H9 (cell line): ENCODE measurements around the gene SH2D2A. TPM values are rescaled to one million over a fixed set of nuclear protein-coding genes. Genes with fewer than 3 reads are reported as not detected.

Source experiments
- DNase-seq: peaks from one replicate; pipeline ENCODE4 v3.0.0-alpha.2; 2017
- H2AFZ ChIP-seq: one replicate; pipeline ENCODE4 v1.6.1; 2013; ENCODE audit warnings: mild to moderate bottlenecking, low read length, control low read depth, moderate library complexity
- H2AK5ac ChIP-seq: 2 replicates; pipeline ENCODE4 v1.6.1; 2013; ENCODE audit warnings: low read length, control low read depth, mixed read lengths; ENCODE audit not compliant: insufficient read length
- H2BK120ac ChIP-seq: one replicate; pipeline ENCODE4 v1.6.1; 2013; ENCODE audit warnings: low read depth, mild to moderate bottlenecking, low read length, control low read depth, inconsistent platforms; ENCODE audit not compliant: poor library complexity, severe bottlenecking
- H2BK12ac ChIP-seq: 2 replicates; pipeline ENCODE4 v1.6.1; 2013; ENCODE audit warnings: low read length, control low read depth, mixed read lengths, low read depth; ENCODE audit not compliant: insufficient read length
- H2BK15ac ChIP-seq: 2 replicates; pipeline ENCODE4 v1.6.1; 2013; ENCODE audit warnings: low read depth, low read length, control low read depth
- H2BK20ac ChIP-seq: one replicate; pipeline ENCODE4 v1.6.1; 2013; ENCODE audit warnings: low read depth, mild to moderate bottlenecking, low read length, control low read depth, inconsistent platforms; ENCODE audit not compliant: poor library complexity, severe bottlenecking
- H2BK5ac ChIP-seq: 2 replicates; pipeline ENCODE4 v1.6.1; 2013; ENCODE audit warnings: low read length, control low read depth, mixed read lengths; ENCODE audit not compliant: insufficient read length
- H3K14ac ChIP-seq: 2 replicates; pipeline ENCODE4 v1.6.1; 2013; ENCODE audit warnings: low read length, control low read depth; ENCODE audit not compliant: insufficient read depth
- H3K18ac ChIP-seq: 2 replicates; pipeline ENCODE4 v1.6.1; 2013; ENCODE audit warnings: low read depth, mild to moderate bottlenecking, mixed read lengths, low read length, control low read depth; ENCODE audit not compliant: insufficient read length
- H3K23ac ChIP-seq: 2 replicates; pipeline ENCODE4 v1.6.1; 2013; ENCODE audit warnings: low read length, control low read depth, mixed read lengths, low read depth; ENCODE audit not compliant: insufficient read length
- H3K23me2 ChIP-seq: 2 replicates; pipeline ENCODE4 v1.6.1; 2013; ENCODE audit warnings: low read depth, mild to moderate bottlenecking, mixed read lengths, low read length, control low read depth; ENCODE audit not compliant: insufficient read length, poor library complexity, severe bottlenecking
- H3K27ac ChIP-seq: 2 replicates; pipeline ENCODE4 v1.5.1; 2013; ENCODE audit warnings: low read length, control low read depth, mixed read lengths, low read depth; ENCODE audit not compliant: insufficient read length
- H3K27me3 ChIP-seq: 2 replicates; pipeline ENCODE4 v1.6.1; 2013; ENCODE audit warnings: low read length, control low read depth, inconsistent platforms; ENCODE audit not compliant: insufficient read depth
- H3K4ac ChIP-seq: 2 replicates; pipeline ENCODE4 v1.6.1; 2013; ENCODE audit warnings: low read depth, mild to moderate bottlenecking, control low read depth, inconsistent platforms, low read length, moderate library complexity
- H3K4me1 ChIP-seq: 2 replicates; pipeline ENCODE4 v1.6.1; 2013; ENCODE audit warnings: low read length, control low read depth, inconsistent platforms; ENCODE audit not compliant: insufficient read depth
- H3K4me2 ChIP-seq: 2 replicates; pipeline ENCODE4 v1.6.1; 2013; ENCODE audit warnings: low read length, control low read depth, mixed read lengths; ENCODE audit not compliant: insufficient read length, insufficient read depth
- H3K56ac ChIP-seq: 2 replicates; pipeline ENCODE4 v1.6.1; 2013; ENCODE audit warnings: low read depth, mild to moderate bottlenecking, mixed read lengths, low read length, control low read depth; ENCODE audit not compliant: insufficient read length
- H3K79me1 ChIP-seq: 2 replicates; pipeline ENCODE4 v1.6.1; 2013; ENCODE audit warnings: low read depth, mild to moderate bottlenecking, moderate library complexity, low read length, control low read depth, inconsistent platforms; ENCODE audit not compliant: insufficient read depth, poor library complexity, severe bottlenecking
- H3K79me2 ChIP-seq: 2 replicates; pipeline ENCODE4 v1.6.1; 2013; ENCODE audit warnings: low read length, control low read depth, inconsistent platforms; ENCODE audit not compliant: insufficient read depth
- H3K9ac ChIP-seq: 2 replicates; pipeline ENCODE4 v1.6.1; 2013; ENCODE audit warnings: low read length, control low read depth, mixed read lengths; ENCODE audit not compliant: insufficient read length; ENCODE audit errors: extremely low read depth
- H3K9me3 ChIP-seq: one replicate; pipeline ENCODE4 v1.6.1; 2013; ENCODE audit warnings: low read depth, low read length, inconsistent platforms; ENCODE audit not compliant: control insufficient read depth
- H3T11ph ChIP-seq: one replicate; pipeline ENCODE4 v1.6.1; 2013; ENCODE audit warnings: mild to moderate bottlenecking, low read length, control low read depth, inconsistent platforms
- H4K20me1 ChIP-seq: one replicate; pipeline ENCODE4 v1.6.1; 2013; ENCODE audit not compliant: control insufficient read depth, insufficient read length, insufficient read depth
- H4K5ac ChIP-seq: 2 replicates; pipeline ENCODE4 v1.6.1; 2013; ENCODE audit warnings: low read depth, mild to moderate bottlenecking, mixed read lengths, low read length, control low read depth; ENCODE audit not compliant: insufficient read length
- H4K8ac ChIP-seq: replicated peaks from 2 replicates; pipeline ENCODE4 v1.6.1; 2013; ENCODE audit warnings: low read length, control low read depth, mixed read lengths, low read depth; ENCODE audit not compliant: insufficient read length
- H4K91ac ChIP-seq: 2 replicates; pipeline ENCODE4 v1.6.1; 2013; ENCODE audit warnings: low read depth, mild to moderate bottlenecking, moderate library complexity, mixed read lengths, low read length, control low read depth; ENCODE audit not compliant: insufficient read length
- H3K27ac Mint-ChIP-seq, 3 experiments: 2 replicates in 2 of 3; 3 replicates in 1 of 3; pipeline ENCODE4 v1.8.0; 2020 to 2021; ENCODE audit warnings: mixed read lengths in 3 of 3, mild to moderate bottlenecking in 1 of 3, moderate library complexity in 1 of 3
- H3K27me3 Mint-ChIP-seq: 2 replicates; pipeline ENCODE4 v1.8.0; 2021; ENCODE audit warnings: low read depth, mild to moderate bottlenecking, moderate library complexity, mixed read lengths
- H3K36me3 Mint-ChIP-seq, 3 experiments: 2 replicates in 2 of 3; 3 replicates in 1 of 3; pipeline ENCODE4 v1.8.0; 2020 to 2021; ENCODE audit warnings: low read depth in 3 of 3, mixed read lengths in 3 of 3; ENCODE audit not compliant: insufficient read depth in 1 of 3
- H3K4me1 Mint-ChIP-seq, 2 experiments: 2 replicates each; pipeline ENCODE4 v1.8.0; 2020; ENCODE audit warnings: mixed read lengths in 2 of 2
- H3K4me3 Mint-ChIP-seq, 2 experiments: 2 replicates in 1 of 2; 3 replicates in 1 of 2; pipeline ENCODE4 v1.8.0; 2020 to 2021; ENCODE audit warnings: mild to moderate bottlenecking in 2 of 2, mixed read lengths in 2 of 2, moderate library complexity in 1 of 2
- H3K9me3 Mint-ChIP-seq, 2 experiments: 2 replicates in 1 of 2; 3 replicates in 1 of 2; pipeline ENCODE4 v1.8.0; 2020; ENCODE audit warnings: mild to moderate bottlenecking in 2 of 2, mixed read lengths in 2 of 2, moderate library complexity in 1 of 2
- WGBS: extraction: QIAGEN DNeasy Blood & Tissue Kit; methylation state at CpG from one replicate; pipeline ENCODE4 v1.1.7; 2013; ENCODE audit warnings: missing lambda C conversion rate, low lambda C conversion rate, mixed read lengths; ENCODE audit not compliant: insufficient read length; ENCODE audit errors: extremely low coverage; 5-methylcytosine and 5-hydroxymethylcytosine counted together
- total RNA-seq: library from RNA; stranded (reverse); gene quantifications from 2 replicates; pipeline ENCODE4 v1.2.1, GENCODE V29; 2021
- TF ChIP-seq, protein P1 (sequence below): fragments of 200-600 bp; sonication (generic); conservative IDR thresholded peaks from 3 replicates; pipeline ENCODE4 v1.8.0; 2021; ENCODE audit warnings: antibody characterized with exemption, mild to moderate bottlenecking

Gene SH2D2A
- total RNA-seq, 1 experiment from 2014 or later: 2.0 TPM

DNA sequence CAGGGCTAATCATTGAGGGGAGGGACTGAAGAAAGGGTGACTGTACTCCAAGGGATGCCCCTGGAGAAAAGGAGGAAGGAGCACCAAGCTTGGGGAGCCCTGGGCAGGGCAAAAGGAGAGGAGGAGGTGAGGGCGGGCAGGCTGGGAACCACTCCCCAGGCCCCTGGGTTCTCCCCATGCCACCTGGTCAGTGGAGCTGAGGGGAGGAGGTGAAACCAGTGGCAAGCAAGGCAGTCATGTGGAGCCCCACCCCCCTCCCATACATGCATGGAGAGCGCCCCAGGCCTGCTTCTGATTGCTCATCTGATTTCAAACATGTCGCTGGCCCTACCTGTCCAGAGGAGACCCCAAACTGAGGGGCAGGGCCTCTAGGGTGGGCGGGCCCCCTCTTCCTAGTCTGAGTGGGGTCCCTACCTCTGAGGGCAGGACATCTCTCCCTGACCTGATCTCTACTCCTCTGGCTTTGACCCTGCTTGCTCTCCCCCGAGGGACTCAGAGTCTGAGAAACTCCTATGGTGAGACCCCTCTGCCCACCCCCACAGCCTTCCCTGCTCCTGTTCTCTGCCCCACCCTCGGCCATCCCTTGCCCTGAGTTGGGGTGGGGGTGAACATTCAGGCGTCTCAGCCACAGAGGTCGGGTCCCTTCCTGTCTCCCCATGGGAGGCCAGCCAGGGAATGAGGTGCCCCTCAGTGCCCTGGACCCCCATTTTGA is 23.7 kb upstream of the SH2D2A start:
- no peak overlapping the region for H3K27ac Mint-ChIP-seq
- no peak overlapping the region for H3K9ac ChIP-seq
- no peak overlapping the region for H3K4ac ChIP-seq
- H2BK120ac ChIP-seq: no peak overlapping the region
- no peak overlapping the region for H3K4me2 ChIP-seq
- no peak overlapping the region for H3K27ac ChIP-seq
- H3K18ac ChIP-seq: no peak overlapping the region
- no peaks in the 10 kb centered on the region for H3K79me2 ChIP-seq
- H3K79me1 ChIP-seq: no peaks in the 10 kb centered on the region
- no peaks in the 10 kb centered on the region for H4K20me1 ChIP-seq
- H2AFZ ChIP-seq: no peak overlapping the region
- TF ChIP-seq, protein P1, sequence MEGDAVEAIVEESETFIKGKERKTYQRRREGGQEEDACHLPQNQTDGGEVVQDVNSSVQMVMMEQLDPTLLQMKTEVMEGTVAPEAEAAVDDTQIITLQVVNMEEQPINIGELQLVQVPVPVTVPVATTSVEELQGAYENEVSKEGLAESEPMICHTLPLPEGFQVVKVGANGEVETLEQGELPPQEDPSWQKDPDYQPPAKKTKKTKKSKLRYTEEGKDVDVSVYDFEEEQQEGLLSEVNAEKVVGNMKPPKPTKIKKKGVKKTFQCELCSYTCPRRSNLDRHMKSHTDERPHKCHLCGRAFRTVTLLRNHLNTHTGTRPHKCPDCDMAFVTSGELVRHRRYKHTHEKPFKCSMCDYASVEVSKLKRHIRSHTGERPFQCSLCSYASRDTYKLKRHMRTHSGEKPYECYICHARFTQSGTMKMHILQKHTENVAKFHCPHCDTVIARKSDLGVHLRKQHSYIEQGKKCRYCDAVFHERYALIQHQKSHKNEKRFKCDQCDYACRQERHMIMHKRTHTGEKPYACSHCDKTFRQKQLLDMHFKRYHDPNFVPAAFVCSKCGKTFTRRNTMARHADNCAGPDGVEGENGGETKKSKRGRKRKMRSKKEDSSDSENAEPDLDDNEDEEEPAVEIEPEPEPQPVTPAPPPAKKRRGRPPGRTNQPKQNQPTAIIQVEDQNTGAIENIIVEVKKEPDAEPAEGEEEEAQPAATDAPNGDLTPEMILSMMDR: no peak
- no peak overlapping the region for H4K91ac ChIP-seq
- no peak overlapping the region for H3K4me3 Mint-ChIP-seq
- peaks cover 9% of the 10 kb centered on the region for H3K23me2 ChIP-seq
- no CpG with 5 or more reads among the region's 8 CpGs for WGBS
- H3K56ac ChIP-seq: no peak overlapping the region
- H3T11ph ChIP-seq: no peak overlapping the region
- no peak overlapping the region for H2BK15ac ChIP-seq
- no peaks in the 10 kb centered on the region for H3K4me1 ChIP-seq
- H3K36me3 Mint-ChIP-seq: no peaks in the 10 kb centered on the region
- no peak overlapping the region for H2AK5ac ChIP-seq
- no peak overlapping the region for H3K23ac ChIP-seq
- no peak overlapping the region for H2BK5ac ChIP-seq
- DNase-seq: no peak
- no peak overlapping the region for H2BK12ac ChIP-seq
- no peak overlapping the region for H4K8ac ChIP-seq
- H3K9me3 ChIP-seq: no peaks in the 10 kb centered on the region
- no peak overlapping the region for H2BK20ac ChIP-seq
- no peak overlapping the region for H4K5ac ChIP-seq
- no peaks in the 10 kb centered on the region; a peak in 1 of 5 replicates for H3K9me3 Mint-ChIP-seq
- H3K27me3 Mint-ChIP-seq: peaks cover 86% of the 10 kb centered on the region
- peaks cover 9 to 27% of the 10 kb centered on the region in 2 experiments for H3K4me1 Mint-ChIP-seq
- H3K27me3 ChIP-seq: peaks cover 24% of the 10 kb centered on the region; the same call in 1 of the 2 replicates
- H3K14ac ChIP-seq: no peak overlapping the region
